HK-2 (cell line): ENCODE results near the gene ESPN.
A peak's percentile ranks its signal among the peaks of the same experiment; 100 is the strongest.

ENCODE experiments used
- DNase-seq: peaks from one replicate; pipeline ENCODE4 v3.0.0-alpha.2; 2018; ENCODE audit not compliant: unreplicated experiment

ESPN gene

DNA sequence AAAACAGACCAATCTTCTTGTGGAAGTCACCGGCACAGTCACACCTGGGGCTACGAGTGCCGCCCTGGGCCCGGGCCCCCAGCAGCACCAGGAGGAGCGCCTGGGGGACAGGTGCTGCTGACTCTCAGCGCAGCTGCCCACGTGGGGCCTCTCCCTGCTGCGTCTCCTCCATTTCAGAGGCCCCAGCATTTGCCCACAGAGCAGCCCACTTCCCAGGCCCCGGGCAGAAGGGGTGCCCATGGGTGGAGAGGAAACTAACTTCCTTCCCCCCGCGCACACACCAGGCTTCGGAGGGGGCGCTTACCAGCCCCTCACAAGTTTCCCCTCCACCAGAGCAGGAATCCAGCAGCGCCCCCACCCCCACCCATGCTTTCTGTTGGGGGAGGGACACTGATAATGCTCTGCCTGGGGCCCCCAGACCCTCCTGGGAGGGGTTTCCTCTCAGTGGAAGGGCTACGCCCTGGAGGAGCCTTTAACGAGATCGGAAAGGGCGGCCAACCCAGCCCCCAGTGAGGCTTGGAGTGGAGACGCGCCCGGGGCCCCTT lies 41.0 kb downstream of the ESPN start:
- DNase-seq, result no peak

DNA sequence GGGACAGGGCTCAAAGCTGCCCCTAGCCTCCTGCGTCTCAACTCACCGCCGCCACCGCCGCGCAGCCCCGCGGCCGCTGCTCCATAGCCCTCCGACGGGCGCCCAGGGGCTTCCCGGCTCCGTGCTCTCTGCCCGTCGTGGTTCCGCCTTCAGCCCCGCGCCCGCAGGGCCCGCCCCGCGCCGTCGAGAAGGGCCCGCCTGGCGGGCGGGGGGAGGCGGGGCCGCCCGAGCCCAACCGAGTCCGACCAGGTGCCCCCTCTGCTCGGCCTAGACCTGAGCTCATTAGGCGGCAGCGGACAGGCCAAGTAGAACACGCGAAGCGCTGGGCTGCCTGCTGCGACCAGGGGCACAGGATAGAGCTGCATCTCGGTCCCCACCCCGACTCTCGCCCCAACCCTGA lies 41.4 kb downstream of the ESPN start, which contains the start of gene TNFRSF25:
TSS of gene TNFRSF25 (minus strand) at position 151 of the 400 bp plus-strand sequence. CDS start at position 85, 66 bp downstream.
- DNase-seq, result no peak

DNA sequence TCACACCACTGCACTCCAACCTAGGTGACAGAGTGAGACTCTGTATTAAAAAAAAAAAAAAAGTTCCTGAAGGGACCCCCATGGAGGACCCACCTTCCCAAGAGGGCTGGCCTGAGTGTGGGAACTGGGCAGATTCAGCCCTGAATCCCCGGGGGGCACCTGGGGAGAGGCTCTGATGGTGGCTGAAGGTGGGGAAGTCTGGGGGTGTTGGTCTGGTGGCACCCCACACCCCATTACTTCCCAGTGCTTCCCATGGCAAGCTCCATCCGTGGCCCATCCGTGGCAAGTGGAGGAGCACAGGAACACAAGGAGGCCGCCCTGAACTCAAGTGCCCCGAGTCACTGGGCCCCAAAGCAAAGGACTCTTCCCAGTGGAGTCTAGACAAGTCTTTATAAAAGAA lies 42.2 kb downstream of the ESPN start:
- no peak for DNase-seq

DNA sequence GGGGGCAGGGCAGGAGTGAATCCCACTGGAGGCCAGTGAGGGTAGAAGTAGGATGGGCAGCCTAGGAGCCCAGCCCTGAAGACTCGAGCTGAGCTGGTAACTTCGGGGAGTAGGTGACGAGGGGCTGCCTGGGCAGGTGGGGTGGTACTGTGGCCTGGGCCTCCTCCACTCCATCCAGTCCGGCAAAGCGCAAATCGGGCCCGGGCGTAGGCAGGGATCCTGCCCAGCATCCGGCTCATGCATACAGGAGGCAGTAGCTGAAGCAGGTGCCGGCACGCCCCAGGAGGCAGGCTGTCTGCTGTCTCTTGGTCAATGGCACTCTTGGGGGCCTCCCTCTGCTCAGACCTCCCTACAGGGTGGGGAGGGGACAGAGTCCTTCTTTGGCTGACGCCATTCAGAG lies 42.6 kb downstream of the ESPN start:
- DNase-seq, result no peak

DNA sequence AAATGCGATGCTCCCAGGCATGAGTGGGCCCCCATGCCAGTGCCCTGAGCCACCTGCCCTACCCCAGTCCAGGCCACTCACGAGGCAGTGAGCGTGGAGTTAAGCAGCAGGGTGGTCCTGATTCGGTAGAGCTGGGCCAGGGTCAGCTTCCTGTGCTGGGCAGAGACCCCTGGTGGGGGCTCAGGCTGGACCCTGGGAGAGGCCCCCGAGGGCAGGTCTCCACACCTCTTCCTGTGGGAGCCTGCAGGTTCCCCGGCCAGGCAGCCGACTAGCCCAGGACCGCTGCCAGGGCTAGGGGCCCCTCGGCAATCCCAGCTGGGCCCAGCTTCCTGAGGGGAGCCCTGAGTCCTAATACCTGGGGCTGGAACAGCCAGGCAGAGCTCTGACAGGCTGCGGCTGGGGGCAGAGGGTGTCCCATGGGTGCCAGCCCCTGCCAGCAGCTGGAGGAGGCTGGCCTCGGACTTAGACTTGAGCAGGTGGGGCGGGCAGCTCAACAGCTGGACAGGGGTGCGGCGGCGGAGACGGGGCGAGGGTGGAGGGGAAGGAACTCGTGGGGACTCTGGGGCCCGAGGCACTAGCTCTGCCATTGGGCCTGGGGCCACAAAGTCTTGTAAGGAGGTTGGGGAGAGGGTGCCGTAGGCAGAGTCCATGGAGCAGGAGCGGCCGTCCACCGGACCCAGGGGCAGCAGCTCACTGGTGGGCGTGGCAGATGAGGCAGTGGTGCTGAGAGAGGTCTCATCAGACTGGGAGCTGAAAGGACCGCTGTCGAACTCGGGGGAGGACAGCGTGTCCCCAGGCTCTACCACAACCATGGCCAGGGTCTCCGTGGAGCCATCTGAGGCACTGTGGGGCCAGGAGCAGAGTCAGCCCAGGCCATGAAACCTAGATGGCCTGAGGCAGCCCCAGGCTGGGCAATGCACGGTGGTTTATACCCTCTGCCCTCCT lies 43.4 kb downstream of the ESPN start:
- DNase-seq, result no peak

DNA sequence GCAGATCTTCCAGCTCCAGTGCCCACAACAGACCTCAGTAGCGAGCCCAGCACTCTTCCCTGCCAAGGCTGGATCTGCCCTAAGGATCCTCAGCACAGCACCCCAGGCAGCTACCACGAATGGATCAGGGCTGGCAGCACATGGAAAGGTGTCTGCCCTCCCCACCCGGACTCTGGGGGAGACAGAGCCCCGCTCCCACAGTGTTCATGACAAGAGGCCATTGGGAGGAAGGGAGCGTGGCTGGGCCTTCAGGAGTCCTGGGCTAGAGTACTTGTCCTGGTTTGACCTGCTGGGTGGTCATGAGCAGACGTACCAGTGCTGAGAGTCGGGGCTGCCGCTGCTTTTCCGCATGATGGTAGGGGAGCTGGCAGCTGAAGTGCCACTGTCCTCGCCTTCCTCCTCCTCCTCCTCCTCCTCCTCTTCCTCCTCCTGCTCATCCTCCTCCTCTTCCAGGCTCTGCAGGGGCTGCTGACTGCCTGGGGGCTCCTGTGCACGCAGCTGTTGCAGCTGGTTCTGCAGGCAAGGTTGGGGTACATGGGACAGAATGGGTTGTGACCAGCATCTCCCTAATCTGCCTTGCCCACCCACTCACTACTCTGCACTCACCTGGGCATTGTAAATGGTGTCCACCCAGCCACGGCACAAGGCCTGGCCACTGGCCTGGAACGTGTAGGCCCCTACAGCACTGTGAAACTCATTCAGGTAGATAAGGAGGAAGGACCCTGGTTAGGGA lies 44.3 kb downstream of the ESPN start:
- no peak for DNase-seq

DNA sequence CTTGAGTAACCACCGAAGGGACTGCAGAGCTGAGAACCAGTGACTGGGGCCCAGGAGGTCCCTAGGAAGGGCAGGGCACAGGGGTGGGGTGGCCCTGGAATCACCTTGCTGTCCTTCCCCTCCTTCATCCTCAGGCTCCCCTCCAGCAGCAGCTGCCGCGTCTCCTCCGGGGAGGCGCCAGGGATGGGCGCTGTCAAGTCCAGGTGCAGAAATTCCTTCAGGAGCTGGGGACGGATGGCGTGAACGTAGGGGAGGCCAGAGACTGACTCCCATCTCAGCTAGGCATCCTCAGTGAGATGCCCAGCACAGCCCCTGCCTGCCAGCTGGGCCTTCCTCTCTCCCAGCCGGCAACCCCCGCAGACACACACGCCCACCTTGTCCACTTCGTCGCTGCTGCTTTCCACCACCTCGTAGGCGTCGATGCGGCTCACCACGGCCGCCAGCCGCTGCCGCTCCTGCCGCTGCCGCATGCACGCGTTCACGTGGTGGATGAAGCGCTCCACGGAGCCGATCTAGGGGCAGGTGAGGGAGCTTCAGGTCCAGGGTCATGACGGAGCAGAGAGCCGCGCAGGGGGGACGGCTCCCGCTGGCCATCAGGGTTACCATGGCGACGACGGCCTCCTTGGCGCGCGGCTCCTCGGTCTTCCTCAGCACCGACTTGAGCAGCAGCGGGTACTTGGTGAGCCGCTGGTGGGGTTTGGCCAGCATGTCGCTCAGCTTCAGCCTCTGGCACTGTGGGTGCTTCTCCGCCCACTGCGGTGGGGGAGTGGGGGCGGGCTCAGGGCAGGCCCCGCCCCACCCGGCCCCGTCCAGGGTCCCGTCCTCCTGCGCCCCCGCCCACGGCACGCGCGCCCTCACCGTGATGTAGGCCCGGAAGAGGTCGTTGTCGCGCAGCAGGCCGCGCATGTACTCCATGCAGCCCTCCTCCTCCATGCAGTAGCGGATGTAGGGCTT lies 45.8 kb downstream of the ESPN start:
- no peak for DNase-seq

DNA sequence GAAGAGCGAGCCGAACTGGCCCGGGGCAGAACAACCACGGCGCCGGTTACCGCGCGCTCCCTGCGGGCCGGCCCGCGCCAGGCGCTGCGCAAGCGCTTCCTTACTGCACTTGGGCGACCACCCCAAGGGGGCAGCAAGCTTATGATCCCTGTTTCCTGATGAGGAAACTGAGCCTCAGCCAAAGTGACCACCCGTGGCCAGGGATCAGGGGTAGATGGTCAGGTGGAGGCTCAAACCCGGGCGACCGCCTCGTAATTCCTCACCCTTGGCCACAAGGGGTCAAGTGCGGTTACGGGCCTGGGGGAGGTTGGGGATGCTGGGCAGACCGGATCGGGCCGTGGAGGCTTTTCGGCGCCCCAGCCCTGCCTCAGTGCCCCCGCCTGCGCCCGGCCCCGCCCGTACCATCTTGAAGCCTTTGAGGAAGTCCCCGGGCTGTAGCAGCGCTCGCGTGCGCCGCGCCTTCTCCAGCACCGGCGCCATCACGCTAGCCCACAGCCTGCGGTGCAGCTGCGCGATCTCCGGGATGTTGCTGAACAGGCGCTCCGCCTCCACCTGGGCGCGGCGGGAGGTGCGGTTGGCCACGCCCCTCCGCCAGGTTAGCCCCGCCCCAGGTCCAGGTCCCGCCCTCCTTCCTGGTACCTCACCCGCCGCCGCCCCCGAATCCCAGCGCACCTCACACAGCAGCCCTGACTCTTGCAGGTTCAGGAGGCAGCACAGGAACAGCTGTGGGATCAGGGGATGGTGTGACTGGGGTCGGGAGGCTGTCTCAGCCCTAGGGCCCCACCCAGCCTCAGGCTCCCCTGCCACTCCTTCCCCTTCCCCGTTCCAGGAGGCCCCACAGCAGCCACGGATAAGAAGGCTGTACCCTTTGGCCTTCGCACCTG lies 46.8 kb downstream of the ESPN start:
- no peak for DNase-seq

DNA sequence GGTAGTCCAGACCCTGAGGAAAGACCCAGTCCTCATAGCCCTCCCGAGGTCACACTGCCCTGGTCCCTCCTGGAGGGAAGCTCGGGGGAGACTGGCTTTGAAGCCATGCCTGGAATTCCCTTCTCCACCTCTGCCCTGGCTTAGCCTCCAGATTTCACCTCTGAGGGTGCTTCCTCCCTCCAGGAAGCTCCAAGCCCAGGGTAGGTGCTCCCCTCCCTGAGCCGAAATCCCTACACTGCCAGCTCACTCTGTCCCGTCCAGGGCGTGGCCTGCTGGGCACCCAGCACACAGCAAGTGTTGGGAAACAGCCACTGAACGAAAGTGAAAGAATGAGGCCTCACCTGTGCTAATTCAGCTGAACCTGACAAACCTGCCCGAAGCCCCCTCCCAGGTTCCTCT lies 47.4 kb downstream of the ESPN start:
- no peak for DNase-seq

DNA sequence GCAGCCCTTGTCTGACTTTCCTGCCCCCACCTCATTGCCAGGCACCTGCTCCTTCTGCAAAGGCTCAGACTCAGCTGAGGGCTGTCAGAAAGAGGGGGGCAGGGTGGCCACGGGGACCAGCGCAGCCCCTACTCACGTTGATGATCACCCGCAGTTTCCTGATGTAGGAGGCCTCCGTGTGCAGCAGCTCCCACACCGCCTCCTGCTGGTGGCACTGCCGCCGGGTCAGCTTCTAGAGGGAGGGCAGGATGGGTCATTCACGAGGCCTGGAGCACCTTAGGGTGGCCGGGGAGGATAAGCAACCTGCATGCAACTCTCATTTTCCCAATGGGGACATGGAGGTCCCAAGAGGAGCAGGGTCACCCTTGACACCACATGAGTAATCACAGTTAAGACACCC lies 47.8 kb downstream of the ESPN start:
- no peak for DNase-seq

DNA sequence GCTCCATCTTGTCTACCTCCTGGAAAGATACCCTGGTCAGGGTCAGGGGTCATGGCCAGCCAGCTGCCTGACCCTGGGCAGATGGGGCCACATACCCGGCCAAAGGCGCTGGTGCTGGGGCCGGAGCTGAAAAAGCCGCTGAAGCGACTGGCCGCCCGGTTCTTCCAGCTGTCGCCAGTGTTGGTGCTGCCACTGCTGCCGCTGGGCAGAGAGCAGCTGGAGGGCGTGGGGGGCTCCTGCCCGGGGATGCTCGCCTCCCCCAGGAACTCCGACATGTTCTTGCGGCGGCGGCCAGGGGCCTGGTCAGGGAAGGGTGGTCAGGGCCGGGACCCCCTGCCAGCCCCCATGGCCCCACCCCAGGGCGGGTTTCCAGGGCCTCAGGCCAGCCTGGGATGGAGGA lies 48.6 kb downstream of the ESPN start:
- no peak for DNase-seq

DNA sequence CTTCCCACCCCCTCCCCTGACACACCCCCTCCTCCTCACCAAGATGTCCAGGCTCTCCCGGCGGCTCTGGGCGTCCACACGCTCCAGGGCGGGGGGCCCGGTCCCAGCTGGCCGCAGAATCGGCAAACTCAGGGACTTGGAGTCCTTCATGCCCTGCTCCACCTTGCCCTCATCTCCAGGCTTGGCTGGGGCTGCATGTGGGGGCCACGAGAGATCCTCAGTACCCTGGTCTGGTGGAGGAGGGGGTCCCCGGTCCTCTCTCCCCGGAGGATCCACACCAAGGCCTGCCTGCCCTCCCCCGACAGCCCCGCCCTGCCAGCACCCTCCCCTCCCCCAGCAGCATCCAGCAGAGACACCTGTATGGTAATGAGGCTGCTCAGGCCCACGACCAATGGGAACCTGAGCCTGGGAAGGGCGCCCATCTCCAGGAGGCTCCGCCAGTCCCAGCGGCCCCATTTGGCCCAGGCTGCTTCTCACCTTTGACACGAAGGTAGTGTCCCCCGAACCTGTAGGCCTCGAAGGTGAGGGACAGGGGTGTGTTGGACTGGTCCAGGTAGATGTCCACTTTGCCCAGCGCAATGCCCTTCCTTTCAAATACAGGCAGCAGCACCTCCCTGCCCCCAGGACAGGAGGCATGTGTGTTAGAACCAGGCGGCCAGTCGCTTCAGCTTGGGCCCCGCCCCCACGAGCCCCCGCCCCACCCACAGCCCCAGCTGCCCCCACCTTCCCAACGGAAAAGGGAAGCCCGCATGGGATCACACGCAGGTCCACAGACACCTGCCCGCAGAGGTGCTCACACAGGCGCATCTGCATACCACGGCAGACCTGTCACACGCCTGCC lies 49.6 kb downstream of the ESPN start:
- DNase-seq, result no peak

DNA sequence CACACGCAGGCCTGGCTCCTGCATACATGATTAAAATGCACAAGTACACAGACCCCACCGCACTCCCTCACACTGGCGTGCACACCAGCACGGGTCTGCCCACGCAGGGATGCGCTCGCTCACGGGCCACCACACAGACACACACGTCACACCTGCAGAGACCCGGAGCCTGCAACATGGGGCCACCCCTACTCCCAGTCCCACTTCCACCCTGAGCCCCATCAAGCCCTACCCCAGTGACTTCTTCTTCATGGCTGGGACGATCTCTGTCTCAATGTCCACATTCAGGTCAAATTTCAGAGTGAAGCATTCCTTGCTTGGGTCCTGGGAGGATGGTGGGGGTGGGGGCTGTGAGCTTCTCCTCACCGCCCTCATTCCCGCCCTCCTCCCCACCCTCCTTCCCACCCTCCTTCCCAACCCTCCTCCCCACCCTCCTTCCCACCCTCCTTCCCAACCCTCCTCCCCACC lies 50.3 kb downstream of the ESPN start:
- DNase-seq, result no peak

DNA sequence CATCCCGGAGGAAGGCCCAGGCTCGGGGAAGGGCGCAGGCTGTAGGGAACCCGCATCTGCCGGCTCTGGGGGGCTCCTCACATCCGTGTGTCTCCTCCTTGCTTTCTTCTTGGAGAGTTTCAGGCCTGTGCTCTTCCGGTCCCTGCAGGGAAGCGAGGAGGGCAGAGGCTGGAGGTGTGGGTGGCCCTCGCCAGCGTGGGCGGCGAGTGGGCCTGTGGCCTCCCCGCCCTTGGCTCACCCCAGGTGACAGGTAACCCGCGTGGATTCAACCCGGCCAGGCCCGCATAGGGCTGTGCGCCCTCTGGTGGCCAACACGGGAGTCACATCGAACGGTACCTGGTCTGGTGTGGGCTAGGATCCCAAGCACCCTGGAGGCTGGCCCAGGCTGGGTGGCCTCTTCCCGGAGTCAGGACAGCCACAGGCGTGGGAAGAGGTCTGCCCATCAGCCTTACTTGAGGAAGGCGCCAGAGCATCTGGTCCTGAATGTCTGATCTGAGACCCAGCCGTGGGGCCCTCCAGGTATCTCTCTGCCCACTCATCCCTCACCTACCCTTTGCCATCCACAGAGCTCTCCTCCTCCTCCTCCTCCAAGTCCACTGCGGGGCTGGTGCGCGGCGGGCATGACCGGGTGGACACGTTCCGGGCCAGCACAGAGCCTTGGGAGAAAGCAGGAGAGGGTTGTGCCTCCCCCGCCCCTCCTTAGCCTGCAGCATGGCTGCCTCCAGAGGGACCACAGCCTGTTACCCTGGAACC lies 51.0 kb downstream of the ESPN start:
- peak; percentile 72 for DNase-seq

DNA sequence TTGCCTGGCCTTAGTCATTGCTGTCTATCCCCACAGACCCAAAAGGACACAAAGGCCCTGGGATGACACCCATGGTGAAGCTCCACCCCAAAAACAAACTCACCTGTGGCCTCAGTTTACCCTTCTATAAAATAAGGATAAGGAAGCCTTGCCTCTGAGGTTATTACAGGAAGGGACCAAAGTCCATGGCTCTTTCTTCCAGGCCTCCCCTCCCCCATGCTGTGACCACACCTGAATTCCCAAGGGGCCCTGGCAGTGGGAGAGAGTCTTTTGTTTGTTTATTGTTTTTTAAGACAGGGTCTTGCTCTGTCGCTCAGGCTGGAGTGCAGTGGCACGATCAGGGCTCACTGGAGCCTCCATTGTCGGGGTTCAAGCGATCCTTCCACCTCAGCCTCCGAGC lies 51.9 kb downstream of the ESPN start:
- DNase-seq, result no peak

DNA sequence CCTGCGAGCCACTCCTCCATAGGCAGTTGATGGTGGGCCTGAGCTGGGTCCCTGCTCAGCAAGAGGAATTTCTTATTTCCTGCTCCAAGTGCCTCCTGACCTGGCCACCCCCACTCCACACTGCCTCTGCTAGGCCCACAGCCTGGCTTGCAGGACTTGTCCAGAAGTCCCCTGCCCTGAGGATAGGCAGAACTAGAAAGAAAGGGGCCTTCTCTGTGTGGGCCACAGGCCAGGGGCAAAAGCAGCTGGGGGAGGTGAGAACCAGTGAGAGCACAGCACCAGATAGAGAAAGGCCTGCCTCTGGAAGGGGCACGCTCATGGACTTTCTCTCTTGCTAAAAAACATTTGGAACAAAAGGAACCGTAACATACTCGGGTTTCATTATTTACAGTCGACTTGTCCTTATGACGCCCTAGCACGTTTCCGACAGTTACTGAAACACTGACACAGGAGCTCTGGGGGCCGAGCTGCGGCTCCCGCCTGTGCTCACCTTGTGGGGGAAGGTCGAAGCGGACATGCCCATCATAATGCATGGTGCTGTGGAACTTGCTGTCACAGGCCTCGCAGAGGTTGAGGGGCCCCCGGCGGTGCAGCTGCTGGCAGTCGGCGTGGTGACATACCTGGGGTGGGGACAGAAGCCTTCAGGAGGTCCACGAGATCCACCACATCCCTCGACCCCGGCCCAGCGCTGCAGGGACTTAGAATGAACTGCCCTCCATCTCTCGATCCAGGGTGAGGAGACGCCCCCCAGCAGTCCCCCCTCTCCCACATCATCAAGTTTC lies 52.7 kb downstream of the ESPN start:
- DNase-seq, result no peak

DNA sequence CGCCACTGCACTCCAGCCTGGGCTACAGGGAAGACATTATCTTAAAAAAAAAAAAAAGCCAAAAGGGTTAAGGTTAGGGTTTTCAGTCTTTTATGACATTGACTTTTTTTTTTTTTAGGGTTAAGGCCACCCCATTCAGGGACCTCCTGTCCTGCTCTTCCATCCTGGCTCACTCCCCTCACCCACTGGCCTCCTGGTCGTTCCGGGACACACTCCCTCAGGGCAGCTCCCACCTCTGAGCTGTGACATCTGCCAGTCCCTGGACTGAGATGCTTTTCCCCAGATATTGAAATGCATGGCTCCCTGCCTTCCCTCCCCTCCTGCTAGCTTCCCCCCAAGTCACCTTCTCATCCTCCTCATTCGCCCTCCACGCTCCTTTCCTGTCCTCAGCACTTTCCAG lies 57.2 kb downstream of the ESPN start:
- no peak for DNase-seq
